H1 (cell line): ENCODE data around the gene PSMD6. TPM values are rescaled to one million over a fixed set of nuclear protein-coding genes. Genes with fewer than 3 reads are reported as not detected.

ENCODE experiments used
- CHD7 ChIP-seq: fragments of 300-600 bp; sonication (generic); IDR thresholded peaks from 2 replicates; pipeline ENCODE4 v1.7.1; 2012; ENCODE audit warnings: low read length, moderate library complexity, mild to moderate bottlenecking, inconsistent platforms; ENCODE audit not compliant: insufficient replicate concordance
- KDM4A ChIP-seq: IDR thresholded peaks from one replicate; pipeline ENCODE4 v1.7.1; 2012; ENCODE audit warnings: low read depth, mild to moderate bottlenecking, moderate library complexity, low read length, inconsistent platforms; ENCODE audit not compliant: severe bottlenecking
- polyA plus RNA-seq, 7 experiments: library from polyadenylated mRNA; depleted of rRNA in 3 of 7; stranded (reverse) in 5 of 7; unstranded in 2 of 7; fragments of >200 nt in 5 of 7; fragments of 200-250 nt in 2 of 7; gene quantifications; 1 replicate in 5 of 7; 2 replicates in 1 of 7; 4 replicates in 1 of 7; pipeline versions ENCODE4 v1.2.1 to v1.2.3, GENCODE V29; 2011 to 2013; ENCODE audit warnings: missing spikeins in 2 of 7, mixed read lengths in 2 of 7
- total RNA-seq: library from RNA; stranded (reverse); fragmentation: NEBNext Ultra II Directional; extraction: Animal tissue kit (Norgen Biotek cat#: 25700); gene quantifications from 2 replicates; pipeline ENCODE4 v1.2.1, GENCODE V29; 2021

PSMD6 gene
- total and polyA plus RNA-seq, 2 of the 8 experiments (the other 6 are each of a cell fraction or from before 2014, with no cell fraction given), result 43.7 to 104 TPM

DNA sequence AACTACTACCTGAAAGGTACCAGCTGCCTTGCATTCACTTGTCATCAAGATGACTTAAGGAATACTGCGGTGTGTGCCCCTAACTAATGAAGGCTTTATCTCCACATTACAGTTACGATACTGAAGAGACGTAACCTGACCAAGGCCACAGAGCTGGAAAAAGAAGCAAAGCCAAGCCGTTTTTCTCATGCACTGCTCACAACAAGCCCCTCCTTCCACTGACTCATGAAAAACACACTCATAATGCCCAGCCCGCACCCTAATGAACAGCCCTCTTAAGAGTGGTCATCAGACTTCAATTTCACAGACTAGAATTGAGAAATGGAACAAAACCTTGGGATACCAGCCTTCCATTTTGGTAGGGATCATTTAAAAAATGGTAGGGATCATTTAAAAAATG is 11.6 kb downstream of the PSMD6 start (continued):
- no peak for TF ChIP-seq KDM4A
- no peak for TF ChIP-seq CHD7
